OCI-LY3 (cell line): Measurements from ENCODE around the gene RAP1GAP.

Source experiments
- EZH2phosphoT487 ChIP-seq: fragments of 200-600 bp; shearing (Covaris generic); IDR thresholded peaks from 2 replicates; pipeline ENCODE4 v1.6.1; 2018; ENCODE audit warnings: antibody characterized with exemption, mixed run types, low read depth
- TF ChIP-seq, protein P1 (sequence below): fragments of 200-600, 300-600 bp; sonication (generic); IDR thresholded peaks from 2 replicates; pipeline ENCODE4 v1.5.1; 2014; ENCODE audit warnings: antibody characterized with exemption, low read length, low read depth

- TF ChIP-seq, protein P1, sequence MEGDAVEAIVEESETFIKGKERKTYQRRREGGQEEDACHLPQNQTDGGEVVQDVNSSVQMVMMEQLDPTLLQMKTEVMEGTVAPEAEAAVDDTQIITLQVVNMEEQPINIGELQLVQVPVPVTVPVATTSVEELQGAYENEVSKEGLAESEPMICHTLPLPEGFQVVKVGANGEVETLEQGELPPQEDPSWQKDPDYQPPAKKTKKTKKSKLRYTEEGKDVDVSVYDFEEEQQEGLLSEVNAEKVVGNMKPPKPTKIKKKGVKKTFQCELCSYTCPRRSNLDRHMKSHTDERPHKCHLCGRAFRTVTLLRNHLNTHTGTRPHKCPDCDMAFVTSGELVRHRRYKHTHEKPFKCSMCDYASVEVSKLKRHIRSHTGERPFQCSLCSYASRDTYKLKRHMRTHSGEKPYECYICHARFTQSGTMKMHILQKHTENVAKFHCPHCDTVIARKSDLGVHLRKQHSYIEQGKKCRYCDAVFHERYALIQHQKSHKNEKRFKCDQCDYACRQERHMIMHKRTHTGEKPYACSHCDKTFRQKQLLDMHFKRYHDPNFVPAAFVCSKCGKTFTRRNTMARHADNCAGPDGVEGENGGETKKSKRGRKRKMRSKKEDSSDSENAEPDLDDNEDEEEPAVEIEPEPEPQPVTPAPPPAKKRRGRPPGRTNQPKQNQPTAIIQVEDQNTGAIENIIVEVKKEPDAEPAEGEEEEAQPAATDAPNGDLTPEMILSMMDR, result no peak
- no peak for TF ChIP-seq EZH2phosphoT487
Measured at GRCh38 chr1:21568809-21569385, 100.3 kb downstream of the RAP1GAP start.
